Neural progenitor cell (in vitro differentiated cells): Measurements from ENCODE around the gene RIMS1. TPM values are rescaled to one million over a fixed set of nuclear protein-coding genes. Genes with fewer than 3 reads are reported as not detected.

Experiments used
- DNase-seq: peaks from one replicate; pipeline ENCODE4 v3.0.0-alpha.2; 2016; ENCODE audit warnings: low spot score
- H2AFZ ChIP-seq: fragments of 200-600 bp; sonication (generic); replicated peaks from 2 replicates; pipeline ENCODE4 v1.6.1; 2016; ENCODE audit warnings: antibody characterized with exemption
- H3F3A ChIP-seq: fragments of 200-600 bp; sonication (generic); 2 replicates; pipeline ENCODE4 v1.6.1; 2016; ENCODE audit warnings: antibody characterized with exemption, low read depth
- H3K27ac ChIP-seq: fragments of 200-600 bp; sonication (generic); 2 replicates; pipeline ENCODE4 v1.5.1; 2016; ENCODE audit warnings: mild to moderate bottlenecking
- H3K27me3 ChIP-seq: fragments of 200-600 bp; sonication (generic); 2 replicates; pipeline ENCODE4 v1.6.1; 2016; ENCODE audit warnings: mild to moderate bottlenecking, moderate library complexity
- H3K36me3 ChIP-seq: fragments of 200-600 bp; sonication (generic); 2 replicates; pipeline ENCODE4 v1.5.1; 2016
- H3K4me1 ChIP-seq: fragments of 200-600 bp; sonication (generic); 2 replicates; pipeline ENCODE4 v1.6.1; 2016; ENCODE audit warnings: mixed run types
- H3K4me2 ChIP-seq: fragments of 200-600 bp; sonication (generic); 2 replicates; pipeline ENCODE4 v1.6.1; 2016
- H3K4me3 ChIP-seq: fragments of 200-600 bp; sonication (generic); 2 replicates; pipeline ENCODE4 v1.5.1; 2016
- H3K79me2 ChIP-seq: fragments of 200-600 bp; sonication (generic); 2 replicates; pipeline ENCODE4 v1.6.1; 2016; ENCODE audit warnings: low read depth
- H3K9ac ChIP-seq: fragments of 200-600 bp; sonication (generic); 2 replicates; pipeline ENCODE4 v1.6.1; 2016
- H3K9me3 ChIP-seq: fragments of 200-600 bp; sonication (generic); 2 replicates; pipeline ENCODE4 v1.5.1; 2016; ENCODE audit warnings: low read depth
- H4K20me1 ChIP-seq: fragments of 200-600 bp; sonication (generic); 2 replicates; pipeline ENCODE4 v1.6.1; 2016; ENCODE audit warnings: low read depth
- H3K27ac Mint-ChIP-seq: 3 replicates; pipeline ENCODE4 v1.8.0; 2021; ENCODE audit warnings: mixed read lengths
- H3K27me3 Mint-ChIP-seq: 2 replicates; pipeline ENCODE4 v1.8.0; 2022; ENCODE audit warnings: low read depth, mild to moderate bottlenecking, inconsistent platforms, moderate library complexity, mixed read lengths; ENCODE audit not compliant: insufficient read depth
- H3K36me3 Mint-ChIP-seq: 3 replicates; pipeline ENCODE4 v1.8.0; 2021; ENCODE audit warnings: mixed read lengths
- H3K4me1 Mint-ChIP-seq: 3 replicates; pipeline ENCODE4 v1.8.0; 2021; ENCODE audit warnings: mixed read lengths
- H3K4me3 Mint-ChIP-seq: 3 replicates; pipeline ENCODE4 v1.8.0; 2021; ENCODE audit warnings: mild to moderate bottlenecking, moderate library complexity, mixed read lengths
- H3K9me3 Mint-ChIP-seq: 3 replicates; pipeline ENCODE4 v1.8.0; 2020; ENCODE audit warnings: mixed read lengths
- EZH2 ChIP-seq: fragments of 200-600 bp; sonication (generic); IDR thresholded peaks from 2 replicates; pipeline ENCODE4 v1.6.1; 2017; ENCODE audit warnings: antibody characterized with exemption, mild to moderate bottlenecking, moderate library complexity
- EZH2phosphoT487 ChIP-seq: fragments of 200-600 bp; sonication (generic); IDR thresholded peaks from 2 replicates; pipeline ENCODE4 v1.6.1; 2017; ENCODE audit warnings: antibody characterized with exemption
- total RNA-seq: library from RNA; depleted of rRNA; stranded (reverse); fragments of >200 nt; gene quantifications from 2 replicates; pipeline ENCODE4 v1.2.3, GENCODE V29; 2015; ENCODE audit warnings: low replicate concordance
- TF ChIP-seq, protein P1 (sequence below): fragments of 200-600 bp; sonication (generic); IDR thresholded peaks from 2 replicates; pipeline ENCODE4 v1.5.1; 2017; ENCODE audit warnings: antibody characterized with exemption, mild to moderate bottlenecking

The RIMS1 gene
- total RNA-seq, 1 donor from 2014 or later, result 2.5 TPM

DNA sequence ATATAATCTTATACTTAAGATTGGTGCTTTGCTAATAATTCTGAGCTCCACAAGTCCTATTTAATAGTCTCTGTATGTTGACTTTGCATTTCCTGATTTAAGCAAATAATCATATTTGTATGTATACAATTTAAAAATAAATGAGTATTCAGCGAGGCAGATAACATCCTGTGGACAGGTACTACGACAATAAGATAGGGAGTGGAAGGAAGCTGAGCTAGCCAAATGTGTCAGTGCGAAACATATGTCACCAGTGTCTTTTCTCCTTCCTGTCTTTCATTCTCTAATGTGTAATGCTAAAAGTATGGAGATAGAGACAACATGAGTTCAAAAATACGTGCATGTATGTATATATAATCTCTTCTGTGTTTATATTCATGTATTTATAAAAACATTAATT is 375.9 kb downstream of the RIMS1 start:
- TF ChIP-seq, protein P1, sequence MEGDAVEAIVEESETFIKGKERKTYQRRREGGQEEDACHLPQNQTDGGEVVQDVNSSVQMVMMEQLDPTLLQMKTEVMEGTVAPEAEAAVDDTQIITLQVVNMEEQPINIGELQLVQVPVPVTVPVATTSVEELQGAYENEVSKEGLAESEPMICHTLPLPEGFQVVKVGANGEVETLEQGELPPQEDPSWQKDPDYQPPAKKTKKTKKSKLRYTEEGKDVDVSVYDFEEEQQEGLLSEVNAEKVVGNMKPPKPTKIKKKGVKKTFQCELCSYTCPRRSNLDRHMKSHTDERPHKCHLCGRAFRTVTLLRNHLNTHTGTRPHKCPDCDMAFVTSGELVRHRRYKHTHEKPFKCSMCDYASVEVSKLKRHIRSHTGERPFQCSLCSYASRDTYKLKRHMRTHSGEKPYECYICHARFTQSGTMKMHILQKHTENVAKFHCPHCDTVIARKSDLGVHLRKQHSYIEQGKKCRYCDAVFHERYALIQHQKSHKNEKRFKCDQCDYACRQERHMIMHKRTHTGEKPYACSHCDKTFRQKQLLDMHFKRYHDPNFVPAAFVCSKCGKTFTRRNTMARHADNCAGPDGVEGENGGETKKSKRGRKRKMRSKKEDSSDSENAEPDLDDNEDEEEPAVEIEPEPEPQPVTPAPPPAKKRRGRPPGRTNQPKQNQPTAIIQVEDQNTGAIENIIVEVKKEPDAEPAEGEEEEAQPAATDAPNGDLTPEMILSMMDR, result no peak
- TF ChIP-seq EZH2 (no peak), EZH2phosphoT487 (no peak)
- H3K27ac Mint-ChIP-seq, result no peak overlapping the region
- H3K4me1 Mint-ChIP-seq, result no peaks in the 10 kb centered on the region
- Histone ChIP-seq H3K9me3 (no peaks in the 10 kb centered on the region), H3F3A (no peaks in the 10 kb centered on the region), H3K36me3 (no peaks in the 10 kb centered on the region), H4K20me1 (no peaks in the 10 kb centered on the region), H3K4me1 (no peaks in the 10 kb centered on the region), H3K4me3 (no peak overlapping the region), H3K27ac (no peak overlapping the region), H3K27me3 (no peaks in the 10 kb centered on the region), H3K9ac (no peak overlapping the region), H3K79me2 (no peaks in the 10 kb centered on the region), H3K4me2 (no peak overlapping the region), H2AFZ (no peak overlapping the region)
- no peak overlapping the region for H3K4me3 Mint-ChIP-seq
- no peaks in the 10 kb centered on the region for H3K9me3 Mint-ChIP-seq
- no peaks in the 10 kb centered on the region for H3K36me3 Mint-ChIP-seq
- no peaks in the 10 kb centered on the region for H3K27me3 Mint-ChIP-seq
- no peak for DNase-seq

DNA sequence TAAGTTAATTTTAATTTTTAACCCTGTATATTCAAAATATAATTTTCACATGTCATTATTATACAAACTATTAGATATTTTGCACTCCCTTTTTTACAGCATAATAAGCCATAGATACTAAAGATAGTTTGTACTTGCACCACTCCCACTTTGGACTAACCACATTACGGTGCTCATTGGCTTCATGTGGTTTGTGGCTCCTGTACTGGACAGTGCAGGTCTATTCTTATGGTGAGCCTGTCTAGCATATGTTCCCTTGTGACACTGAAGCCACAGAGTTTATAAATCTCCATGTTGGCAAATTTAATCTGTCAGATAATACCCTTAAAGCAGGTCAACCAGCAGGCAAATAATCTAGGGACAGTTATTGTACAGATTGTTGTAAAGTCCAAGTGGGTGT is 381.1 kb downstream of the RIMS1 start:
- H3K9me3 ChIP-seq, result no peaks in the 10 kb centered on the region
- H2AFZ ChIP-seq, result no peak overlapping the region
- Mint-ChIP-seq H3K36me3 (no peaks in the 10 kb centered on the region), H3K4me3 (no peak overlapping the region), H3K4me1 (no peaks in the 10 kb centered on the region), H3K27me3 (no peaks in the 10 kb centered on the region), H3K27ac (no peak overlapping the region), H3K9me3 (no peaks in the 10 kb centered on the region)
- no peaks in the 10 kb centered on the region for H3F3A ChIP-seq
- H3K79me2 ChIP-seq, result no peaks in the 10 kb centered on the region
- TF ChIP-seq EZH2phosphoT487 (no peak), EZH2 (no peak)
- TF ChIP-seq, protein P1, result no peak
- H3K4me1 ChIP-seq, result no peaks in the 10 kb centered on the region
- H3K36me3 ChIP-seq, result no peaks in the 10 kb centered on the region
- H3K4me2 ChIP-seq, result no peak overlapping the region
- no peak overlapping the region for H3K27ac ChIP-seq
- no peak overlapping the region for H3K9ac ChIP-seq
- H3K4me3 ChIP-seq, result no peak overlapping the region
- DNase-seq, result no peak
- no peaks in the 10 kb centered on the region for H3K27me3 ChIP-seq
- no peaks in the 10 kb centered on the region for H4K20me1 ChIP-seq

DNA sequence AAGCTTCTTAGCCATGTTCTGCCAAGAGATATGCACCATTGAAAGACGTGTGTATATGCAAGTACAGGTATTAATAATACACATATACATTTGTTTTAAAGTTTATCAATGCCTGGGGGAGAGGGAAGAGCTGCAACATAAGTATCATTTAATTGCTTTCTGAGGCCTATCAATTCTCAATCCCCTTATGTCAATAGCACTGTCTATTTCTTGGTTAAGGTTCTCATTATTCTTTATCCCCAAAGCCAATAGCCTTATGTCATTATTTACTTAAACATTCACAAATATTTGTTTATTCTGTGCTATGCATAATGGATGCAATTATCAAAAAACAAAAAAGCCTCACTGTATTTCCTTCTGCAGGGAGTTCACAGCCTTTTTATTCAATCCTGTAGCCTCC is 385.2 kb downstream of the RIMS1 start:
- Histone ChIP-seq H3K4me2 (no peak overlapping the region), H3K4me3 (no peak overlapping the region), H3K4me1 (no peaks in the 10 kb centered on the region), H2AFZ (no peak overlapping the region), H3K79me2 (no peaks in the 10 kb centered on the region), H3K9me3 (no peaks in the 10 kb centered on the region), H3K27me3 (no peaks in the 10 kb centered on the region), H3K9ac (no peak overlapping the region), H3K27ac (no peak overlapping the region), H4K20me1 (no peaks in the 10 kb centered on the region), H3K36me3 (no peaks in the 10 kb centered on the region), H3F3A (no peaks in the 10 kb centered on the region)
- Mint-ChIP-seq H3K4me3 (no peak overlapping the region), H3K9me3 (no peaks in the 10 kb centered on the region), H3K4me1 (no peaks in the 10 kb centered on the region), H3K27ac (no peak overlapping the region), H3K27me3 (no peaks in the 10 kb centered on the region), H3K36me3 (no peaks in the 10 kb centered on the region)
- DNase-seq, result no peak
- TF ChIP-seq, protein P1, result no peak
- no peak for TF ChIP-seq EZH2
- TF ChIP-seq EZH2phosphoT487, result no peak
